Left kidney (tissue), 2 donors: Measurements from ENCODE around the gene IKZF3. TPM values are rescaled to one million over a fixed set of nuclear protein-coding genes. Genes with fewer than 3 reads are reported as not detected.
"Not testable (repeated sequence)": the region's sequence is repeated elsewhere in the genome, so short reads cannot be mapped to it uniquely, and the experiment has no call there.

ENCODE experiments used
- DNase-seq: peaks from one replicate; pipeline ENCODE4 v3.0.0-alpha.2; 2013
- polyA plus RNA-seq: library from polyadenylated mRNA; unstranded; fragments of 120-200 nt; gene quantifications from one replicate; pipeline ENCODE4 v1.2.1, GENCODE V29; 2013; ENCODE audit not compliant: insufficient read length

The IKZF3 gene
- polyA plus RNA-seq, 1 donor, result 0.37 TPM

DNA sequence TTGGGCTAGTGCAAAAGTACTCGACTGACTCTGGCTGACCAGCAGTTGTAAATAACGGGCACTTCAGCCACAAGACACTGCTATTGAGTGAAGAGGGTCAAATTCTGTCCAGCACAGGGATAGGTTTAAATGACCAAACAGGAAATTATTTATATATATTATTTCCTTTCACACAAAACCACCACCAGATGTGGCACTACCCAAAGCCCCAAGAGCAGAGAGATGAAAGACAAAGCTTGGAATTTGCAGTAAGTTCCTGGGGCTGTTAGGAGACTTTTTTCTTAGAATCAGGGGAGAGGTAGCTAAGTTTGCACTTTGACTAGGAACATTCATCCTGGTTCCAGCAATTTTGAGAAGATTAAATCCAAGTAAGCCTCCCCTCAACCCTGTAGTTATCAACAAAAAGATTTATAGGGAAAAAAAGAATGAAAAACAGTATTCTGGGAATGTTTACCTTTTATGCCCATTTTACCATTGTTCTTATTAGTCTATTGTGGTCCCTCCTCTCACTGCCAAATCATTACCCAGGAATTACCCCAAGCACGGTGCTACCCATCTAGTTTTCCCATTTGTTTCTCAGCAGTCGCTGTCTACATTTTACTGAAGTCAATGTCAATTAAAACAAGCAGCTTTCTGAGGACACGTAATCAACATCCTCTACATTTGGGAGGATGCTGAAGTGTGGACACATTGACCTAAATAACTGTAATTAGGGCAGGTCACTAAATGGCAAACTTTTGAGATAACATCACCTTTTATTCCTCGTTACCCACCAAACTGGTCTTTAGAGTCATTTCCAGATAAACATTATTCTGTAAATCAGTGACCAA, 82.9 kb downstream of the IKZF3 start:
- no peak for DNase-seq

DNA sequence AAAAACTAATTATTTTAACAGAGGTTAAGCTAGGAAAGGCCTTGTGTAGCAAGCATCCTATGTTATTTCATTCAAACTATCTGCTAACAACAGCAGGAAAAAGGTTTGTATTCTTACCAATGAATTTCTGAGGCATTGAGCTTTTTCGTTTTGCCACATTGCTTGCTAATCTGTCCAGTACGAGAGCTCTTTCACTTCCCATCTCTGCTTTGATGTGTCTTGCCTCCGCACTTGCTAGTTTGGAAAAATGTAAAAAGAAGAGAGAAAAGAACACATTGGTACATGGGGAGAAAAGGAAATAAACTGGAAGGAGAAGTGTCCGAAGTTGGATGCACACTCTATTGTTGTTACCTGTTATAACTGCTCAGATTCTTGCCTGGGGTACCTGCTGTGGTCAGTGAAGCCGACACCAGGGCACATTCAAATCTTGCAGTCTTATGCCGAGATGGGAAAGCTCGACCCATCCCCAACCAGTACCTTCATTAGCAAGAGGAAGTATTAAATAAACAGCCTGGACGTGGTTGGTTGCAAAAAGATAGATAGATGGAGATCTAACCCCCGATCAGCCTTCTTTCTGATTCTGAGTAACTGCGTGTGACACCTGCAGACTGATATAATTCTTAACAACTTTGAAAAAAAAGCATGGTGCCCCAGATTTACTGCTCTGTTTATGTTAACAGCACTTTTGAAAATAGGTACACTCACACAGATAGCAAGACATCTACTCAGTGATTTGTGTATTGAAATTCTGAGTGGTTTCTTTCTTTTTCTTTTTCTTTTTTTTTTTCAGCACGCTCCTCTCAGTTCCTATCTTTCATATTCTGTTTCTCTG, 86.4 kb downstream of the IKZF3 start:
- no peak for DNase-seq

DNA sequence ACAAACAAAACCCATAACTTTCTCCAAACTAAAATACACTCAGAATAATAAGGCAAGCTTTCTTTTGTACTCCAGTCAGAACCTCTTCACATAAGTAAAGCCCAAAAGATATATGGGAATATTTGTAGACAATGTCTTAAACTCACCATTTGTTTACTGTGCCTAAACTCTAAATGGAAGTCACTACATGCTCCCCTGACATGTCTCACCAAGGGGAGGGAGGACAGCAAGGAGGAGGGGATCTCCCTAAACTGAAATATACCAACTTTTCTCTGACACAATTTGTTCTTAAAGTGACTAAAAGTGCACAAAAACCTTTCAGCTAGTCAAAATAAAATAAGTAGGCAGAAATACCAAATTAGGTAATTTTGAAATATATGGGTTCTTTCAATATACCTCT, 87.9 kb downstream of the IKZF3 start:
- no peak for DNase-seq

DNA sequence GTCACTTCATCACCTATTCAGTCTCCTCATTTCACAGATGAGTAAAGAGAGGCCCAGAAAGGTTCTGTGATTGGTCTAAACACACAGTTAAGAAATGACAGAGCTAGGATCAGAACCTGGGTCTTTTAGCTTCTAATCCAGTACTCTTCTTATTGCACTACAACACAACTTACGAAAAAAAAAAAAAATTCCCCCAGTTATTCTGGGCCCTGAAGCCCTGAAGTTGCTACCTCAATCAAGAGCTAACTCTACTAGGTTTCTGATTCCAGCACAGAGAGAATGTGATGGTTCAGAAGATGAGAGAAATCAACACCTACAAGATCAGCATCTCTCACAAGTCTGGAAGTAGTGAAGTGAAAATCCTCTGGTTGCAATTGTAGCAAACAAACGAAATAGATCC, 89.1 kb downstream of the IKZF3 start:
- no peak for DNase-seq

DNA sequence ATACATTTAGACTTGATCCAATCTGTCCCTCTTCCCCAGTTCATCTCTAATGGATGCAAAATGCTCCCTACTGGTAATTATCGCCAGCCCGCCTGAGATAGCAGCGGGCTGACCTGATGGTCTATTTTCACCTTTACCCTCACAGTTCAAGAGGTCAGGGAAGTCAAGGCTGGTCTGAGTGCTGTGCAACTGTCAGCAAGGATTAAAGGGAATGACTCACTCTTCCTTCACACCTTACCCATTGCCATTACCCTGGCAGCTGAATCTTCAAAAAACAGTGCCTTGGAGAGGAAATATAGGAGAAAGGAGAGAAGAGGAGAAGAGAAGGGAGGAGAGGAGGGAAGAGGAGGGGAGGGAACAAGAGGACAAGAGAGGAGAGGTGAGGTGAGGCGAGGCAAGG, 90.1 kb downstream of the IKZF3 start:
- no peak for DNase-seq

DNA sequence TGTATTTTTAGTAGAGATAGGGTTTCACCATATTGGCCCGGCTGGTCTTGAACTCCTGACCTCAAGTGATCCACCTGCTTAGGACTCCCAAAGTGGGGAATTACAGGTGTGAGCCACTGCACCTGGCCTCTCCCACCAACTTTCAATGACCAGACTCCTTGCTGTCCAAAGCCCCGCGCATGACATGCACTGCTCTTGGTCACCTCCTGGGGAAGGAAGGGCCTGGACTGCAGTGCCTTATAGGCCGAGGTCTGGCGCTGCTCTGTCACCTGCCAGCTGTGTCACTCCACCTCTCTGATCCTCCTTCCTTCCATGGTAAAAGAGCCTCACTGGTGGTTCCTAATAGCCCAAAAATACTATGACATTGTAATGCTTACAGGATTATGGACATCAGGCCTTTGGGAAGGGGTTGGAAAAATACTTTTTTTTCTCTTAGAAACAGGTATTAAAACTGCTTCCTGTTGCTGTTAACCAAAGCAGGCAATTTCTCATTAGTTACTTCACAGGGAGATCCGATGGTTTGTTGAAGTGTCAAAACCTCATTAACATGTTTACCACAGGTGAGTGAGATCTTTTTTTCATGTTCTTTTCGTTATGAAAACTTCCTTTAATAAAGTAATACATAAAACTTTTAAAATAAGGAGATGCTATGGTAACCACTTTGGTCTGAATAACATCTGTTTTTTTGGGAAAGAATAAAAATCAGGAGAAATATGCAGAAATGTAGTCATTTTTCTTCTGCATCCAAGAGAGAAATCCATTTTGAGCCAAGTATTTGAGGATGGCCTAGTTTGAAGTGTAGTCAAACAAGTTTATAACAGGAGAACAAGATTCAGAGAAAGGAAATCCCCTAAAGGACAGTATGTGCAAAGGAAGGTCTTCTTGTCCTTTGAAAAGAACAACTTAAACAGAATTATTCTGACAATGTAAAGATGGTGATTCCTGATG, 90.9 kb downstream of the IKZF3 start:
- no peak for DNase-seq

DNA sequence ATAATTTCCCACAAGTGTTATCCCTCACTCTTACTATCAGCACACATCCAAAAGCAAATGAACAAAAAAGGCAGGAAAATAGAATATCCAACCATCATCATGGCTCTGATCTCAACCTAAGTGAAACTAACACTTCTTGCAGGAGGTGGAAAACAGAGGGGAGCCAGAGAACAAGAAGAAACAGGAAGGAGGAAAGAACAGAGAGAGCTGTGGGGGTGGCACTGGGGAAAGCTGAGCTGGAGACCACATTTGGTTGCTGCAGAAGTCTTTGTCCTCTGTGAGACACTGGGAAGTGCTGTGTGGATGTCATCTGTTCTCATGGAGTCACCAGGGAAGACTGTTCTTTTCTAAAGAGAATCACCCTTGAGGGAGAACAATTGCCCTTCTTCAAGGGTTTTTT, 91.7 kb downstream of the IKZF3 start:
- DNase-seq, result no peak

DNA sequence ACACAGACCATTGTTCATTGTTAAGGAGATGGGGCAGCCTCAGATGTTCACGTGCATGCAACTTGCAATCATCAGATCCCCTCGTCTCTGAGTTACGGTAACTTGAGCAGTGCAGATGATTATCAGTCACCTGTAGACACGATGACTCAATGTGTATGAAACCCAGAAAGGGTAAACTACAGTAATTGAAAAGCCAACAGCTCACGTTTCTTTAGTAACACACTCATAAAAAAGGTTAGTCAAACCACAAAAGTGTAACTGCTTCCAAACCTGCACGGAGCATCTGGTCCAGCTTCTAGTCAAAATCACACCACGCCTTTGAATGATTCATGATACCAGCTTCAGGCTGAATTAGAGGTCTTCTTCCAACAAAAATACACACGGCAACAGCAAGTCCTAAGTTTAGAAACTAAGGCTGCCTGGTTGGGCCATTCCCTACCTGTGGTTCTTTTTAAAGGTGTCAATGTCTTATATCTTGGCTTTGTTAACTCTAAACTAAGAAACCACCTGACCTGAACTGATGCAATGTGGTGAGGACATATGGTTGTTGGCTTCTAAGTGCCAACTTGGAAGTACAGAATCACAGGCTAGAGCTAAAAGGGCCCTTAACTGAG, 94.0 kb downstream of the IKZF3 start:
- no peak for DNase-seq

DNA sequence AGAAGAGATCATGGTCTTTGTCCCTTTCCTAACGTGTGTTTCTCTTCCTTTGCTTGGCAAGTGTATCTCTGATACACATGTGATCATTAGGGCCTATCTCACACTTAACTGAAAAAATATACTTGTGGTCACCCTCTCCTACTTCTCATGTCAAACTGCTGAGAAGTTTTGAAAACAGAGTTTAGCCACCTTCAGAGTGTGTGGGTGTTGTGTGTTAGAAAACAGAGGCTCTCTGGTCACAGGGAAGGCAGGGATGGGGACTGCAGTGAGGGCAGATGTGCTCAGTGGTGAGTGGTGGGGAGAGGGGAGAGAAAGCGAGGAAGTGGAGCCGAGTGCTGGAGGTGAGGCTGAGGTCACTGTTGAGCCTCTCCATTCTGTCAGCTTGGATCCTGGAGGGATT, 97.0 kb downstream of the IKZF3 start:
- no peak for DNase-seq

DNA sequence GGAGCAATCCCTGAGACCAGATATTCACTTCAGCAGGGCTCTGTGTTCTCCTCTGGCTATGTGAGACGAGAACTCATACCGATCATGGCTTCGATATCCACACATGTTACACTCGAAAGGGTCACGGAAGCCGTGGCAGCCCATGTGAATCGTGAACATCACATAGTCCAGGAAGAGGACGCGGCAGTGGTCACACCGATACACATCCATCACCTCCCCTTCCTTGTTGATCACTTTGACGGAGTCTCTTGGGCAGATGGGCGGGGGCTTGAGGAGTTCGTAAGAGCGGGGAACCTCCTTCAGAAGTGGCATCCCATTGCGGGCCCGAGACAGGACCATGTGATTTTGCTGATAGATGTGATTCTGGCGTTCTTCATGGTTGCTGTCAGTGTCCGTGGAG, 98.3 kb downstream of the IKZF3 start:
- DNase-seq, result no peak

DNA sequence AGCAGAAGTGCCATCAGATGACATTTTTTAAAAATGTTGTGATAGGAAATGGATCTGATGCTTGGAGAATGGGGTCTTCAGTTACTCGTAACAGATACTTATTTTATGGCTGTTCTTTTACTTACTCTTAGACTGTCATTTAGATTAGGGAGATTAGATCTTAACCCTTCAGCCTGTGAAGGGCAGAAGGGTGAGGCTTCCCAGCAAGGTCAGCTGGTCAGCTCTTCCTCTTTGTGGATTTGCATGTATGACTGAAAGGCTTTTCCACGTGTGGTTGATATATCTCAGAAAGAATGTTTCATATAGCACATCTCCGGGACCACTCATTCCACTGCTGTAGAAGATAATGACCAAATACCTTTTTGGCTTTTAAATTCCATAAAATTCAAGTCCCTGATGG, 98.9 kb downstream of the IKZF3 start:
- no peak for DNase-seq

DNA sequence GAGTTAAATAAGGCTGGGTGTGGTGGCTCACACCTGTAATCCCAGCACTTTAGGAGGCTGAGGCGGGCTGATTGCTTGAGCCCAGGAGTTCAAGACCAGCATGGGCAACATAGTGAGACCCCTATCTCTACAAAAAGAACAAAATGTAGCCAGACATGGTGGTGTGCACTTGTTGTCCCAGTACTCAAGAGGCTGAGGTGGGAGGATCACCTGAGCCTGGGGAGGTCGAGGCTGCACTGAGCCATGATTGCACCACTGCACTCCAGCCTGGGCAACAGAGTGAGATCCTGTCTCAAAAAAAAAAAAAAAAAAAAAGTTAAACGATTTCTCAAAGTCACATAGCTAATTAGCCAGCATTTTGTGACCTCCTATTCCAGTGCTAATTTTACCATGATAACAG, 99.9 kb downstream of the IKZF3 start:
- DNase-seq, result not testable (repeated sequence)

DNA sequence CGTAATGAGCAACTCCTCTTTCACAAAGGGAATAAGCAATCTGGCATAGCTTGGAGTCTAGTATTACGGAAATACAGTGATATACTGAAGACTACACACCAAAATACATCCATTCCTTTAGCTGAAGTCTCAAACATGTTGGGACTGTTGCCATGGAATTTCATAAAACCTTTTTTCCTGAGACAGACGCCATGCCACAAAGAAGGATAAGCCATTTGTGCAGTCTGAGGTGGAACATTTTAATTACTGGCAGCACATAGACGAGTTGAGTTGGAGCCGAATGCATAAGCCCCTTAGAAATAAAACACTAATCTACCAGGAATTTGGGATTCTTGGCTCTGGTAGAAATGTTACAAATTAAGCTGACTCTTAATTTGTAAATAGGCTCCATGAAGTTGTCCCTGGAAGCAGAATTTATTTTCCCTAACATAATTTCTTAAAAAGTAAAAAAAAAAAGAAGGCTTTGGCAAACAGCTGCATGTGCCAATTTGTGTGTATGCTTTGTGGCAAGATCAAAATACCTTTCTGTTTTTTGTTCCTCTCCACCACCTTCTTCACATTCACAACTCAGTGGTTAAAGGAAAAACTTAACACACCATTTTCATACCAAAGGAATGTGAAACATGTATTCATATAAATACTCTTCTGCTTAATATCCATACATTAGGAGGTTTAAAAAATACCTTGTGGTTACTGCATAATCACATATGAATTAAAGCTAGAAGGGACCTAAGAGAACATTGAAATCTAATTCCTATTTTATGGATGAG, 100.9 kb downstream of the IKZF3 start:
- no peak for DNase-seq

DNA sequence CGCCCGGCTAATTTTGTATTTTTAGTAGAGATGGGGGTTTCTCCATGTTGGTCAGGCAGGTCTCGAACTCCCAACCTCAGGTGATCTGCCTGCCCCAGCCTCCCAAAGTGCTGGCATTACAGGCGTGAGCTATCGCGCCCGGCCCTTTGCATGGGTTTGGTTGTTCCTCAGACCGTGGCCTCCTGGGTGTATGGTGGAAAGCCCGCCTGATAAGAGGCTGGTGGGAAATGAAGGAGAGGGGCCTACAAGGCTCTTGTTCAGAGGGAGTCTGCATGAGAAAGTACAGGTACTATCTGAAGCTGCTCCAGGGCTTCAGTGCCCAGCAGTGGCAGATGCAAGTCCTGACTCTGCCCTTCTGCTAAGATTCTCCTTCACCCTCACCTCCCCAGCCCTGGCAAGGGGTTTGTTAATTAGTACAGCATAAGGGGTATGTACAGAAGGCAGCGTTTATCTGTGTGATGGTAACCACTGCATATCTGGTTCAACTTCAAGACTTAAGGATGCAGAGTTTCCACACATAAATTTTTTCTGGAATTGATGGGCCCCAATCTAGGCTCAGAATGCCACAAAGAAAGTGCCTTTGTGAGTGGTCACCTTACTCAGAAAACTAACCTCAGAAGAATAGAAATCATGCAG, 102.1 kb downstream of the IKZF3 start:
- DNase-seq, result no peak

DNA sequence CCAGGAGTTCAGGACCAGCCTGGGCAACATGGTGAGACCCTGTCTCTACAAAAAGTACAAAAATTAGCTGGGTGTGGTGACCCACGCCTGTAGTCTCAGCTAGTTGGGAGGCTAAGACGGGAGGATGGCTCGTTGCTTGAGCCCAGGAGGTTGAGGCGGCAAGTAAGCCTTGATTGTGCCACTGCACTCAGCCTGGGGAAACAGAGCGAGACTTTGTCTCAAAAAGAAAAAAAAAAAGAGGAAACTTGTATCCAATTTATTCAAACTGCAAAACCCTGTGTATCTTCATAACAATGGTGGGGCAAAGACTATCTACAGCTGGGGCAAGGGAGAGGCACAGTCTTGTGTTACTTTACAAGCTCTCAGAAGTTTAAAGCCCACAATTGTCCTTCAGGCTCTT, 104.9 kb downstream of the IKZF3 start:
- DNase-seq, result no peak

DNA sequence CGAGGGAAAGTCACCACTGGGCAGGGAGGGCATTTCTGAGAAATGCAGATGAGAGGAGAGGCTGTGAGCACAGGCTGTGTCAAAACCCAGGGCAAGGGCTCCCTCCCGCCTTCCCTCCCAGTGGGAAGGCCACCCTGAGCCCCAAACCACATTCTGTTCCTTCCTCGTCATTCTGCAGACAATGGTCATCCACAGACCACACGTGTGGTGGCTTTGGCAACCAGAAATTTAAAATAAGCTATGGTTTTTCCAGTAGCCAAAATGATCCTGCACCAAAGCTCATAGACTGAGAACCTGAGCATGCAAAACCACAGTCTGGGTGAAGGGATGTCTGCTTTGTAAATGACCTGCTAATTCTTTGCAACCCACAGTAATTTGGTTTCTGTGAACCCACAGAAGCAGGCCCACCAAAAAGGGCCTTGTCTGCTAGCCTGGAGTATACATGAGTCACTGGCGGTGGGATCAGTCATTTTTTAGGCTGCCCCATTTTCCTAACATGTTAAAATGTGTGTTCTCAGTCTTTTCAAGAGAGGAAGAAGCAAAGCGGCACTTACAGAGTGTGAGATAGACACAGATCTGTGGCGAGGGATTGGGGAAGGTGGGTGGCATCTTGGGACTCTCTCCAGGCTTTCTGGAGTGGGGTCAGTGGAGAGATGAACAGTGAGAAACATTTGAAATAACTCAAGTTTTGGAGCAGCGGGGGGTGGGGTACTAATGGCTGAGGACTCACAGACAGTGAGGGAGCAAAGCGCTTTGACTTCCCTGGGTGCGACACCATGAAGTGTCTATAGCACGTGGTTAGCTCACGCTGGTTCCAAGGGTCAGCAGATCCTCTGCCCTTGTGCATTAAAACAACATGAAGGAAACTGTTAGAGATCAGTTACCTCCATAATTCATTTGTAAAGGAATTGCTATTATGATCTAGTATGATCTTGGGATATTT, 105.9 kb downstream of the IKZF3 start:
- no peak for DNase-seq

DNA sequence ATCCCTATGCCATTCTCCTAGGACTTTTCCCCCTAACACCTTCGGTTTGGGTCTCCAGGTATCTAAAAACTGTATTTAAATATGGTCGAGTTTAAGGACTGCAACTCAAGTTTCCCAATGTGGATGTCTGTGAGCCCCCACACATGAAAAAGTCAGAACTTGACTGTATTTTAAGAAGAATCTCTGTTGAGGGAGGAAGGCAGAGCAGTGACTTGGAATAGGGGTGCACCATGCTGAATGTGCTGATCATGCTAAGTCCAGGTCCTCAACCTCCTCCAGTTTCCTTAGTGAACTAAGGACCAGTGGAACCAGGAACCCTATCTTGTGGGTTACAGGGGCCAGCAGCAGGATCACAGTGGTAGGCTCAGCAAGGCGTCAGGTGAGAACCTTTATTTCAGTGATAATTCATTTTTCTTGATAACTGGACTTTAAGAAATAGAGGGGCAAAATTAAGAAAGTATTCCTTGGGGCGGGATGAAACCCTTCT, 106.9 kb downstream of the IKZF3 start:
- no peak for DNase-seq

DNA sequence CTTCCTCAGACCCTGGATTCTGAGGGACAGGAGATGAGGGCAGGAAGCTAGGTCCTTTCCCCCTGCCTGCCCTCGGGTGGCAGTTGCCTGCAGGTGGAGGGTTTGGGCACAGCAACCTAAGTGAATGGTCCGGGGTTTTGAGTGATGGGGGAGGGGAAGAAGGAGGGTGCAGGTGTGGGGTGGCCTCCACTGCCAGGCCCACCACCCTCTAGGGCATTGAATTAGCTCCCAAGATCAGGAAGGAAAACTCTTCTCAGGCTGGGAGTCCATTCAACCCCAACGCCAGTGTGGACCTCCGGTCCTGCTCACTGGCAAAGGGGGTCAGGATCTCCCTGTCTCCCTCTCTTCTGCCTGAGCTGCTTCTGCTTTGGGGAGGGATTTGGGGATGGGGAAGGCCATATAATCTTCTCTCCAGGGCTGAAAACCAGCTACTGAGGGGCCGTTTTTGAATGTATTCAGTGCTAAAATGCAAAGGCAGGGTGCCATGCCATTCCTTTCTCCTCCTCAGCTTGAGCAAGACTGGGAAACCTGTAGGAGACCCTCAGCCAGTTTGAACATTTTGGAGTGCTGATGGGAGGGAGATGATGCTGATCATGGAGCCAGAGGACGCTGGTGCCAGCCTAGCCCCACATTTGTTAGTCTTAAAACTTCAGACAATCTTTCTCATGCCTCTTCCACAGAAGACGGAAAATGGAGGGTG, 107.6 kb downstream of the IKZF3 start:
- no peak for DNase-seq
